Muscle layer of duodenum (tissue), 2 donors: Measurements from ENCODE around the gene ZNF106.

ENCODE experiments used
- H3K27ac ChIP-seq: one replicate; pipeline ENCODE4 v1.7.0; 2013; ENCODE audit warnings: mild to moderate bottlenecking, low read length
- H3K27me3 ChIP-seq: one replicate; pipeline ENCODE4 v1.7.0; 2013; ENCODE audit warnings: low read depth, mild to moderate bottlenecking, control low read depth, low read length
- H3K36me3 ChIP-seq, 2 donors: one replicate each; pipeline ENCODE4 v1.7.0; 2013; ENCODE audit warnings: low read length in 2 of 2, control low read depth in 1 of 2, mild to moderate bottlenecking in 1 of 2; ENCODE audit not compliant: insufficient read depth in 2 of 2, control insufficient read depth in 1 of 2
- H3K4me1 ChIP-seq, 2 donors: one replicate each; pipeline ENCODE4 v1.7.0; 2013; ENCODE audit warnings: low read length in 2 of 2, mild to moderate bottlenecking in 2 of 2, control low read depth in 1 of 2, moderate library complexity in 1 of 2; ENCODE audit not compliant: insufficient read depth in 2 of 2, control insufficient read depth in 1 of 2
- H3K4me3 ChIP-seq, 2 donors: one replicate each; pipeline ENCODE4 v1.7.0; 2013; ENCODE audit warnings: low read length in 2 of 2, low read depth in 1 of 2, mild to moderate bottlenecking in 1 of 2
- H3K9me3 ChIP-seq, 2 donors: one replicate each; pipeline ENCODE4 v1.7.0; 2013; ENCODE audit warnings: low read length in 2 of 2, control low read depth in 1 of 2, mild to moderate bottlenecking in 1 of 2; ENCODE audit not compliant: control insufficient read depth in 1 of 2
- donor health status: healthy.

Gene ZNF106

DNA sequence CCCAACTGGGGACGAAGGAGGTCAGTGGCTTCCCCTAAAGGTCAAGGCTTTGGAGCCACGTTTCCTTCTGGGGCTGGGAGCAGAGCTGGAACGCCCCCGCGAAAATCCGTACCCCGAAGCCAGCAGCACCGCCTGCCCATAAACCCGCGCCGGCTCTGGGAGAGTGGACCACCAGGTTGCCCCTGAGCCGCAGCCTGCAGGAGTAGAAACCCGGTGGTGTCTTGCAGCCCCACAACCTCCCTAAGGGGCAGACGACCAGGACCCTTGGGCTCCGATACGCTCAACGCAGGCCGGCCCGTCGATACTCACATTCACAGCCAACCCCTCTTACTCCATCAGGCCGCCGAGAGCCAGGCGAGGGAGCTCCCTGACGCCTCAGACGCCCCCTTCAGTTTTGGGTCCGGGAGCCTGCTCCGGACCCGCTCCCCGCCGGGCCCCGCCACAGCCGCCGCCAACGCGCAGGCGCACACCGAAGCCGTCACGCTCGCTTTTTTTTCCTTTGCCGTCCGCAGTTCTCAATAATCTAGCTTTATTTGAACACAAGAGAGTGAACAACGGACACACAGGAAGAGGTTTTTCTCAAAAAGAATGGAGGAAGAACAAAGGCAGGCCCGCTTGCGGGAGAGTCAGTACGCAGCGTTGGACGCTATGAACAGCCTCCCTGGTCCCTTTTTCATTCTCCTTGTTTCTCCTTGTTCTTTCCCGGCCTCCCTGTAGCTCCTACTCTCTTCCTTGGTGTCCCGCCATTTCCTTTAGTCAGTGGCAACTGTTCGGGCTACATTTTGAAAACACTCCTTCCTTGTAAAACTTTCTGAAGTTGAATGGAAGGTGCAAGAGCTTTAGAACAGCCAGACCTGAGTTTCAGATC lies at the start of gene ZNF106:
TSS of gene ZNF106 (minus strand) at position 471 of the 868 bp plus-strand sequence. CDS start 18,852 bp downstream, outside the sequence.
- peak within 1 kb of the TSS; percentile 85 to 96 for H3K4me3 ChIP-seq
- H3K9me3 ChIP-seq = no peaks in the 10 kb centered on the region
- peaks cover 5 to 35% of the 10 kb centered on the region in 2 donors for H3K4me1 ChIP-seq
- peak within 1 kb of the TSS; percentile 98 for H3K27ac ChIP-seq
- peaks cover 0 to 3% of the 10 kb centered on the region in 2 donors for H3K36me3 ChIP-seq
- H3K27me3 ChIP-seq = no peaks in the 10 kb centered on the region

DNA sequence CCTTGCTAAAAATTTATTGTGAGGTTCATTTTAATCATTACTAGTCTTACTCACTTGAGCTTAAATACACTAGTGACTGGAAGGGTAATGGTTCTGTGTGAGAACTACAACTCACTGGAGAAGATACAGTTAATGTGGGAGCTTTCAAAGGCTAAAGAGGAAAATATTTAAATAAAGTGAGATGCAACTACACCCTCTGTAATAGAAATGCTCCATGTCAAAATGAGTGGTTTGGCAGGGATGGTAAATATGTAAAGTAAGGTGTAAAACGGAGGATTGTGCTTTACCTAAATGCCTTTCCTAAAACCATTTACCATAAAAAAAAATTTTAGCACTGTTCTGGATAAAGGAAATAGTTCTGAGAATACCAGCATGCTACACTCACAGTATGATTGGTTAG lies 42.3 kb upstream of the ZNF106 start:
- no peaks in the 10 kb centered on the region for H3K9me3 ChIP-seq
- peaks cover 25 to 57% of the 10 kb centered on the region in 2 donors for H3K36me3 ChIP-seq
- no peak overlapping the region for H3K4me3 ChIP-seq
- H3K27me3 ChIP-seq = no peaks in the 10 kb centered on the region
- H3K4me1 ChIP-seq = no peaks in the 10 kb centered on the region
- H3K27ac ChIP-seq = no peak overlapping the region

DNA sequence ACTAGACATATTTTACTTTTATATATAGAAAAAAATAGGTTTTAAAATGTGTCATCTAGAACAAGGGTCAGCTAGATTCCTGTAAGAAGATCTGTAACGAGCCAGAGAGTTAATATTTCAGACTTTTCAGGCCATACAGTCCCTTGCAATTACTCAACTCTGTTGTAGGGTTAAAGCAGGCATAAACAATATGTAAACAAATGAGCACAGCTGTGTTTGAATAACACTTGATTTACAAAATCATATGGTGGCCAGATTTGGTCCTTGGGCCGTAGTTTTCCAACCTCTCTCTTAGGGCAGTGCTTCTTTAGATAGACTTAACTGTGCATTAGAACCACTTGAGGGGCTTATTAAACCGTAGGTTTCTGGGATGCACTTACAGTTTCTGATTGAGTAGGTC lies 38.0 kb upstream of the ZNF106 start:
- H3K4me3 ChIP-seq = no peak overlapping the region
- H3K9me3 ChIP-seq = no peaks in the 10 kb centered on the region
- H3K27ac ChIP-seq = no peak overlapping the region
- H3K27me3 ChIP-seq = no peaks in the 10 kb centered on the region
- H3K36me3 ChIP-seq = peaks cover 28 to 44% of the 10 kb centered on the region in 2 donors
- no peaks in the 10 kb centered on the region for H3K4me1 ChIP-seq

- Histone ChIP-seq H3K9me3 (no peaks in the 10 kb centered on the region), H3K4me3 (no peak overlapping the region), H3K4me1 (no peaks in the 10 kb centered on the region), H3K27me3 (no peaks in the 10 kb centered on the region), H3K36me3 (peaks cover 16 to 22% of the 10 kb centered on the region in 2 donors), H3K27ac (no peak overlapping the region)
These were observed 32.4 kb upstream of the ZNF106 start for GRCh38 chr15:42523331-42523730.

DNA sequence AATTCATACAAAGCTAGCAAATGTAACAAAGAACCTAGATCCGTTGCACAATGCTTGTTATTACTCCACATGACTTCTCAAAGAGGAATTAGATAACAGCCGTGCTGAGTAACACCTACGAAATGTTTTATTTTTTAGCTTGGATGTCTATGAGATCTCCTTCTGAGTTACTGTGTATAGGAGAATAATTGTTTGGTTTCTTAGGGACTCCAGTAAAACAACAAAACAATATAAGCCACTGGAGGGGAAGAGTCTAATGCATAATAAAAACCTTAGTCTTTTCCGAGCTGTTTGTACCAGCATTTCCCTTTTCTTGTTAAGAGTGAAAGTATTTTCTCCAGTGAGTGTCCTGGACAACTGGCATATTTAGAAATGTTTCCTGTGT lies 20.1 kb upstream of the ZNF106 start:
- peaks cover 19 to 23% of the 10 kb centered on the region in 2 donors for H3K36me3 ChIP-seq
- H3K4me1 ChIP-seq = peaks cover 0 to 19% of the 10 kb centered on the region in 2 donors
- H3K9me3 ChIP-seq = no peaks in the 10 kb centered on the region
- peak overlapping the region; percentile 47 for H3K27ac ChIP-seq
- no peak overlapping the region for H3K4me3 ChIP-seq
- no peaks in the 10 kb centered on the region for H3K27me3 ChIP-seq

DNA sequence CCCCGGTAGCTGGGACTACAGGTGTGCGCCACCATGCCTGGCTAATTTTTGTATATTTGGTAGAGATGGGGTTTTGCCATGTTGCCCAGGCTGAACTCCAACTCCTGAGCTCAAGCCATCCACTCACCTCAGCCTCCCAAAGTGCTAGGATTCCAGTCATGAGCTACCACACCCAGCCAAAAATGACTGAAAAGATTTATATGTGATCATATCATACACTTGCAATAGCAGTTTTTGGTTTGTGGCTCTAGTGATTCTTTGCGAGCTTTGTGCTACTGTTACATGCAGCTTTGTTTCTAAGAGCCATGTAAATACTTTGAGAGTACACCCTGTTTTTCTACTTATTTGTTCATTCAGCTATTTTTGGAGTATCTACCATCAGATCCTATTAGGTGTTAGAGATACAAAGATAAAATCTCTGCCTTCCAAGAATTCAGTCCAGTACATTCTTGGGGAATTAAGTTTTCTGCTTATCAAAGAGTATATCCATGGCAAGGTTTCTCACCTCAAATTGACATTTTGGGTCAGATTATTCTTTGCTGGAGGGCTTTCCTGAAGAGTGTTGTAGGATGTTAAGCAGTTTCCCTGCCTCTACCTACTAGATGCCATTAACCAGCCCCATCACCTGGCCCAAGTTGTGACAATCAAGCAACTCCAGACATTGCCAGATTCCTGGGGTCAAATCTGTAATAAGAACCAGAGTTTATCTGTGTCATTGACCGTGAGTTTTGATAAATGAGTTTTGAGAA lies 19.5 kb upstream of the ZNF106 start:
- no peak overlapping the region for H3K27ac ChIP-seq
- H3K9me3 ChIP-seq = no peaks in the 10 kb centered on the region
- H3K27me3 ChIP-seq = no peaks in the 10 kb centered on the region
- peaks cover 13 to 18% of the 10 kb centered on the region in 2 donors for H3K36me3 ChIP-seq
- no peak overlapping the region for H3K4me3 ChIP-seq
- peaks cover 0 to 19% of the 10 kb centered on the region in 2 donors for H3K4me1 ChIP-seq

DNA sequence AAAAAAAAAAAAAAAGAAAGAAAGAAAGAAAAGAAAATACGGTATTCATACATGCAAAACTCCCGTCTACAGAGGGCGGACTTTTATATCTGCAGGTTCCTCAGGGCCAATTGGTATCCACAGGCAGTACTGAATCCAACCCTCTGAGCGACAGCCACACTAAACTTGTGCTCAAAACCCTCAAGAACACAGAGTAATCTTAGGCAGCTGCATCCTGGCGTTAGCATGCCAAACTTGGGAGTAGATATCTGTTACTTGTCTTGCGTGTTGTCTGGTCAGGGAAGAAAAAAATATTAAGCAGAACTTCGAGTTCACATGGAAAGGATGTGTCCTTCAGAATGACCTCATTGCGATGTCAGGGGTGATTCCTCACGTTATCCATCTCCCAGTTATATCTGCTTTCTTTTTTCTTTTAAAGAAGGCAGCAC lies 17.3 kb upstream of the ZNF106 start:
- Histone ChIP-seq H3K27me3 (no peaks in the 10 kb centered on the region), H3K36me3 (peaks cover 1 to 5% of the 10 kb centered on the region in 2 donors), H3K27ac (no peak overlapping the region), H3K4me3 (peak overlapping the region in 1 of 2 donors; percentile 35), H3K9me3 (no peaks in the 10 kb centered on the region), H3K4me1 (peaks cover 0 to 26% of the 10 kb centered on the region in 2 donors)

- H3K36me3 ChIP-seq = no peaks in the 10 kb centered on the region
- H3K27ac ChIP-seq = no peak overlapping the region
- H3K4me3 ChIP-seq = peak overlapping the region in 1 of 2 donors; percentile 35
- H3K9me3 ChIP-seq = no peaks in the 10 kb centered on the region
- H3K4me1 ChIP-seq = peaks cover 0 to 26% of the 10 kb centered on the region in 2 donors
- H3K27me3 ChIP-seq = no peaks in the 10 kb centered on the region
These were observed 16.6 kb upstream of the ZNF106 start for GRCh38 chr15:42507514-42507913.

GRCh38 chr15:42504631-42505030 lies 13.7 kb upstream of the ZNF106 start:
- peak overlapping the region; percentile 23 for H3K27ac ChIP-seq

GRCh38 chr15:42503825-42504224 lies 12.9 kb upstream of the ZNF106 start:
- H3K4me1 ChIP-seq = peaks cover 0 to 29% of the 10 kb centered on the region in 2 donors
- H3K9me3 ChIP-seq = no peaks in the 10 kb centered on the region
- H3K4me3 ChIP-seq = no peak overlapping the region
- H3K27me3 ChIP-seq = no peaks in the 10 kb centered on the region
- no peaks in the 10 kb centered on the region for H3K36me3 ChIP-seq
- no peak overlapping the region for H3K27ac ChIP-seq

More at GRCh38 chr15:42504631-42505030, 13.7 kb upstream of the ZNF106 start:
- no peaks in the 10 kb centered on the region for H3K9me3 ChIP-seq
- H3K4me1 ChIP-seq = peaks cover 0 to 31% of the 10 kb centered on the region in 2 donors
- H3K36me3 ChIP-seq = no peaks in the 10 kb centered on the region
- H3K27me3 ChIP-seq = no peaks in the 10 kb centered on the region
- no peak overlapping the region for H3K4me3 ChIP-seq

- Histone ChIP-seq H3K9me3 (no peaks in the 10 kb centered on the region), H3K4me1 (peaks cover 0 to 27% of the 10 kb centered on the region in 2 donors), H3K27ac (no peak overlapping the region), H3K27me3 (no peaks in the 10 kb centered on the region), H3K4me3 (no peak overlapping the region), H3K36me3 (no peaks in the 10 kb centered on the region)
These were observed 11.5 kb upstream of the ZNF106 start for GRCh38 chr15:42502477-42502876.
